ENCODE results near the gene PAM. TPM values are rescaled to one million over a fixed set of nuclear protein-coding genes. Genes with fewer than 3 reads are reported as not detected.

The PAM gene
- total RNA-seq, 4 donors from 2014 or later = 132 to 224 (median 184) TPM

DNA sequence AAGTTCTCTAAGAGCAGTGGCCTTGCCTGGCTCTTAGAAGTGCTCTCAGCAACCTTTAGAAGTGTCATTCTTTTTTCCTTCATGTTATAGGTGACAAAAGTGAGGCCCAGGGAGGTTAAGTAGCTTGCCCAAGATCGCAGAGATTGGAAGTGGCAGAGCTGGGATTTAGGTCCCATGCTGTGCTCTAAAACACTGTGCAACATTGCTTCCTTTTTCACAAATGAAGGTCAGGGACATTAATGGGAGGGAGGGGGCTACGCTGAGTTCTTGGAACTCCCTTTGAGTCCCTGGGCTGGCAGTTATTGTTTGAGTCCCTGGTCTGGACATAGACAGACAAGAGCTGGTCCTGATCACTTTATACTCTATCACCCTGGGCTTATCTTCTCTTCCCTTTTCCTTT, 45.3 kb downstream of the PAM start:
- H3K9me3 ChIP-seq = no peaks in the 10 kb centered on the region
- H3K4me3 ChIP-seq = no peak overlapping the region
- TF ChIP-seq, protein P1, sequence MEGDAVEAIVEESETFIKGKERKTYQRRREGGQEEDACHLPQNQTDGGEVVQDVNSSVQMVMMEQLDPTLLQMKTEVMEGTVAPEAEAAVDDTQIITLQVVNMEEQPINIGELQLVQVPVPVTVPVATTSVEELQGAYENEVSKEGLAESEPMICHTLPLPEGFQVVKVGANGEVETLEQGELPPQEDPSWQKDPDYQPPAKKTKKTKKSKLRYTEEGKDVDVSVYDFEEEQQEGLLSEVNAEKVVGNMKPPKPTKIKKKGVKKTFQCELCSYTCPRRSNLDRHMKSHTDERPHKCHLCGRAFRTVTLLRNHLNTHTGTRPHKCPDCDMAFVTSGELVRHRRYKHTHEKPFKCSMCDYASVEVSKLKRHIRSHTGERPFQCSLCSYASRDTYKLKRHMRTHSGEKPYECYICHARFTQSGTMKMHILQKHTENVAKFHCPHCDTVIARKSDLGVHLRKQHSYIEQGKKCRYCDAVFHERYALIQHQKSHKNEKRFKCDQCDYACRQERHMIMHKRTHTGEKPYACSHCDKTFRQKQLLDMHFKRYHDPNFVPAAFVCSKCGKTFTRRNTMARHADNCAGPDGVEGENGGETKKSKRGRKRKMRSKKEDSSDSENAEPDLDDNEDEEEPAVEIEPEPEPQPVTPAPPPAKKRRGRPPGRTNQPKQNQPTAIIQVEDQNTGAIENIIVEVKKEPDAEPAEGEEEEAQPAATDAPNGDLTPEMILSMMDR (IDR thresholded peaks at IDR 0.05) = no peak
- TF ChIP-seq POLR2A (IDR thresholded peaks at IDR 0.05) (no peak), EP300 (IDR thresholded peaks at IDR 0.05) (no peak)
- peaks cover 0 to 20% (median 1%) of the 10 kb centered on the region in 4 donors for H3K4me1 ChIP-seq
- H3K27ac ChIP-seq = no peak overlapping the region
- no peak for DNase-seq (ENCODE audit: low spot score in 2 of 2)
- no peaks in the 10 kb centered on the region for H3K36me3 ChIP-seq
- H3K27me3 ChIP-seq = no peaks in the 10 kb centered on the region
- 71 to 75% methylated on average over 2 of the region's 2 CpGs for WGBS, 2 donors

DNA sequence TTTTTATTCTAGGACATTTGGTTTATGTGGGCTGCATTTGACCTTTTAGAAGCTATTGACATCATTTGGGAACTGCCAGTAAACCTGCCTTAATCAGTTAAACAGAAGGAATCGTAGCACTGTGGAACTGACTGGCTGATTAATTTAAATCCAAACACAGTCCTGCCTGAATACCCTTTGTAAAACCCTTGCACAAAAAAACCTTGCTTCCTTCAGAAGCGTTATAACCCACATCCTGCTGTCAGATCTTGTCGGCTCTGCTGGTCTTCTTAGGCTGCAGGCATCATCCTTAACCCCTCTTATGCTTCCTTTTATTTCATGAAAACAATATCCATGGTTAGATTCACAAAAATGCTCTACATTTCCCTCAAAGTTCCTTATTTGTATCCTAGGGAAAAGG, 46.3 kb downstream of the PAM start:
- no peak for DNase-seq (ENCODE audit: low spot score in 2 of 2)
- no peaks in the 10 kb centered on the region for H3K9me3 ChIP-seq
- peaks cover 0 to 16% (median under 1%) of the 10 kb centered on the region in 4 donors for H3K4me1 ChIP-seq
- H3K36me3 ChIP-seq = no peaks in the 10 kb centered on the region
- H3K27ac ChIP-seq = no peak overlapping the region
- TF ChIP-seq EP300 (IDR thresholded peaks at IDR 0.05) = no peak
- TF ChIP-seq, protein P1 (IDR thresholded peaks at IDR 0.05) = no peak
- TF ChIP-seq POLR2A (IDR thresholded peaks at IDR 0.05) = no peak
- H3K27me3 ChIP-seq = no peaks in the 10 kb centered on the region
- WGBS, 2 donors = 30 to 37% methylated on average over 3 of the region's 3 CpGs
- H3K4me3 ChIP-seq = no peak overlapping the region

DNA sequence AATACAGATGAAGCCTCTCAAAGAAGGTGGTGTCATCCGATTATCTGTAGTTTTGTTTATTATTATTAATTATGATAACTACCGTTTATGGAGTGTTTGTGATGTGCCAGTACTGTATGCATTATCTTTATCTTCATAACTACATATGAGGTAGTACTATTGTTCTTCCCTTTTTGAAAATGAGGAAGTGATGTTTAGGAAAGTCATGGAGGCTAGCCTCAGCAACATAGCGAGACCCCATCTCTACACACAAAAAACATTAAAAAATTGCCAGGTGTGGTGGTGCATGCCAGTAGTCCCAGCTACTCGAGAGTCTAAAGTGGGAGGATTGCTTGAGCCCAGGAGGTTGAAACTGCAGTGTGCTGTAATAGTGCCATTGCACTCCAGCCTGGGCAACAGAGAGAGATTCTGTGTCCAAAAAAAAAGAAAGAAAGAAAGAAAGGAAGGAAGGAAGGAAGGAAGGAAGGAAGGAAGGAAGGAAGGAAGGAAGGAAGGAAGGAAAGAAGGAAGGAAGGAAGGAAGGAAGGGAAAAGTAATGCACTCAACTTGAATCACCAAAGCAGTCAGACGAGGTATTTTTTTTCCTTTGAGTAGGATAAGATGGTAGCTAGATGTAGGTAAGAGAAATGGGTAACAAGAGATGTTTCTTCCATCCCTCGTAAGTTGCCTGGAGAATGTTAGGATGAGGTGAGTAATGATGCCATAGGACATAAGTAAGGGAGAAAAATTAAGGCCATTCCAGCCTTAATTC, 47.8 kb downstream of the PAM start:
- DNase-seq (ENCODE audit: low spot score in 2 of 2) = no peak
- 88 to 89% methylated on average over 6 of the region's 6 CpGs for WGBS, 2 donors
- H3K4me3 ChIP-seq = no peak overlapping the region
- H3K36me3 ChIP-seq = no peaks in the 10 kb centered on the region
- no peaks in the 10 kb centered on the region for H3K9me3 ChIP-seq
- no peaks in the 10 kb centered on the region for H3K27me3 ChIP-seq
- H3K4me1 ChIP-seq = peaks cover 0 to 6% (median 0%) of the 10 kb centered on the region in 4 donors
- H3K27ac ChIP-seq = no peak overlapping the region
- TF ChIP-seq, protein P1 (IDR thresholded peaks at IDR 0.05) = no peak

DNA sequence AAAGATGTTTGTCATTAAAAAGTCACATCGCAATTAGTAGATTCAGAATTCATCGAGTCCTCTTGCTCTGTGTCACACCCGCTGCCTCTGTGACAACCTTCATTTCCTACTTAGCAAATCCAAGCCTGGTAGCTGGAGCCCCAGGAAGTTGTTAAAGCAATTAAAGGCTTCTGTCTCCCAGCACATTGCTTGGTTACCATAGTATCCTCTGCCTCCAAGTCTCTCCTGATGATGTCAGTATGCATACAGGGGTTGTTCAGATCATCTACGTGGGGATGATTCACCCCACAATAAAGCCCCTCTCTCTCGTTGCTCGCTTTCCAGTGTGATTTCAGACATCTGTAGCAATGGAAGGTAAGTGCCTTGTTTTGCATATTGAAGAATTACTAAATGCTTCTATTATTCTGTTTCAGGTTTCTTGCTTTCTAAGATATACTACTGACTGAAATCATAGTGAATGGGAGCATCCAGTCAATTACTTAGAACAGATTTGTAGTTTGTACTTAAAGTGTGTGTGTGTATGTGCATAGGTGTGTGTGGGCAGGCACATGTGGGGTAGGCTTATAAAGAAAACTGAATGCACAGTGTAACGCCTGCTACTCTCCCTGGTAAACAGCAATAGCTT, 52.9 kb downstream of the PAM start:
- H3K27ac ChIP-seq = no peak overlapping the region
- peaks cover 0 to 12% (median 0%) of the 10 kb centered on the region in 4 donors for H3K4me1 ChIP-seq
- H3K36me3 ChIP-seq = no peaks in the 10 kb centered on the region
- TF ChIP-seq EP300 (IDR thresholded peaks at IDR 0.05) (no peak), POLR2A (IDR thresholded peaks at IDR 0.05) (no peak)
- TF ChIP-seq, protein P1 (IDR thresholded peaks at IDR 0.05) = no peak
- no peak overlapping the region for H3K4me3 ChIP-seq
- WGBS, 2 donors = 61 to 70% methylated on average over 7 of the region's 7 CpGs
- no peaks in the 10 kb centered on the region for H3K27me3 ChIP-seq
- no peak for DNase-seq (ENCODE audit: low spot score in 2 of 2)
- no peaks in the 10 kb centered on the region for H3K9me3 ChIP-seq

DNA sequence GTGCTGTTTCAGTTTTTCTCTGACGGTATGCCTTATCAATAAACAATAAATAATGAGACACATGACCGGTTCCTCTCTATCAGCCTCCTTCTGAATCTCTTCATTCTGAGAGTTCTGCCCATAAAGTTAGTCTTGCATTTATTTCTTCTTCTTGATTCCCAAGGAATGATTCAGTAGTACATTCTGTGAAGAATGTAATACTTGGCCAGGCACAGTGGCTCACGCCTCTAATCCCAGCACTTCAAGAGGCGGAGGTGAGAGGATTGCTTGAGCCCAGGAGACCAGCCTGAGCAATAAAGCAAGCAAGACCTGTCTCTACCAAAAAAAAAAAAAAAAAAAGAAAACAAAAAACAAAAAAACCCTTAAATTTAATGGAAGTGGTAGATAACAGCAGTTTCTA, 53.9 kb downstream of the PAM start:
- no peak overlapping the region for H3K4me3 ChIP-seq
- H3K27ac ChIP-seq = no peak overlapping the region
- whole genome bisulfite sequencing, 2 donors = 71 to 81% methylated on average over 4 of the region's 4 CpGs
- H3K9me3 ChIP-seq = no peaks in the 10 kb centered on the region
- H3K4me1 ChIP-seq = peaks cover 0 to 12% (median 0%) of the 10 kb centered on the region in 4 donors
- no peaks in the 10 kb centered on the region for H3K27me3 ChIP-seq
- DNase-seq (ENCODE audit: low spot score in 2 of 2) = no peak
- no peaks in the 10 kb centered on the region for H3K36me3 ChIP-seq
- TF ChIP-seq POLR2A (IDR thresholded peaks at IDR 0.05) (no peak), EP300 (IDR thresholded peaks at IDR 0.05) (no peak)
- TF ChIP-seq, protein P1 (IDR thresholded peaks at IDR 0.05) = no peak
